Loucy (cell line): ENCODE measurements around the gene FAM120AOS.
A peak's percentile ranks its signal among the peaks of the same experiment; 100 is the strongest.

Experiments used
- H2AFZ ChIP-seq: fragments of 200-600 bp; sonication (generic); 2 replicates; pipeline ENCODE4 v1.6.0; 2016; ENCODE audit warnings: antibody characterized with exemption, mild to moderate bottlenecking, low read length, moderate library complexity
- H3F3A ChIP-seq: fragments of 200-600 bp; 2 replicates; pipeline ENCODE4 v1.6.0; 2016; ENCODE audit warnings: antibody characterized with exemption, low read depth, mild to moderate bottlenecking
- H3K27me3 ChIP-seq: fragments of 200-600 bp; sonication (generic); 2 replicates; pipeline ENCODE4 v1.6.1; 2014; ENCODE audit warnings: low read length, mild to moderate bottlenecking; ENCODE audit not compliant: insufficient read depth, poor library complexity, severe bottlenecking
- H3K36me3 ChIP-seq: fragments of 200-600 bp; sonication (generic); 2 replicates; pipeline ENCODE4 v1.6.1; 2016; ENCODE audit warnings: low read length; ENCODE audit not compliant: insufficient read depth
- H3K4me1 ChIP-seq: fragments of 200-600 bp; sonication (generic); 2 replicates; pipeline ENCODE4 v1.5.1; 2014; ENCODE audit warnings: low read length, mild to moderate bottlenecking; ENCODE audit not compliant: insufficient read depth, poor library complexity, severe bottlenecking
- H3K4me2 ChIP-seq: fragments of 200-600 bp; sonication (generic); 2 replicates; pipeline ENCODE4 v1.6.0; 2014; ENCODE audit warnings: antibody characterized with exemption, low read length, low read depth, mild to moderate bottlenecking; ENCODE audit not compliant: poor library complexity, severe bottlenecking
- H3K4me3 ChIP-seq: fragments of 200-600 bp; sonication (generic); 2 replicates; pipeline ENCODE4 v1.5.1; 2014; ENCODE audit warnings: low read length, mild to moderate bottlenecking, mixed read lengths; ENCODE audit not compliant: poor library complexity, severe bottlenecking
- H3K79me2 ChIP-seq: fragments of 200-600 bp; sonication (generic); 2 replicates; pipeline ENCODE4 v1.6.1; 2014; ENCODE audit warnings: low read length; ENCODE audit not compliant: insufficient read depth
- H3K9ac ChIP-seq: fragments of 200-600 bp; sonication (generic); 2 replicates; pipeline ENCODE4 v1.6.0; 2014; ENCODE audit warnings: mild to moderate bottlenecking, low read depth, low read length, moderate library complexity; ENCODE audit not compliant: poor library complexity, severe bottlenecking
- H3K9me2 ChIP-seq: fragments of 200-600 bp; sonication (generic); replicated peaks from 2 replicates; pipeline ENCODE4 v1.6.1; 2016; ENCODE audit warnings: low read depth, low read length, mixed read lengths
- H3K9me3 ChIP-seq: fragments of 200-600 bp; sonication (generic); 2 replicates; pipeline ENCODE4 v1.6.1; 2014; ENCODE audit warnings: mild to moderate bottlenecking, antibody characterized with exemption, low read length, low read depth; ENCODE audit not compliant: insufficient read depth
- H4K20me1 ChIP-seq: fragments of 200-600 bp; sonication (generic); 2 replicates; pipeline ENCODE4 v1.6.0; 2014; ENCODE audit warnings: antibody characterized with exemption, low read length, mild to moderate bottlenecking; ENCODE audit not compliant: insufficient read depth, poor library complexity, severe bottlenecking
- EZH2phosphoT487 ChIP-seq: fragments of 200-600 bp; IDR thresholded peaks from 2 replicates; pipeline ENCODE4 v1.6.1; 2018; ENCODE audit warnings: antibody characterized with exemption, mild to moderate bottlenecking, moderate library complexity, borderline replicate concordance
- TF ChIP-seq, protein P1 (sequence below): fragments of 200-600 bp; sonication (generic); conservative IDR thresholded peaks from 2 replicates; pipeline ENCODE4 v1.5.1; 2014; ENCODE audit warnings: mild to moderate bottlenecking, antibody characterized with exemption, low read length

Gene FAM120AOS

DNA sequence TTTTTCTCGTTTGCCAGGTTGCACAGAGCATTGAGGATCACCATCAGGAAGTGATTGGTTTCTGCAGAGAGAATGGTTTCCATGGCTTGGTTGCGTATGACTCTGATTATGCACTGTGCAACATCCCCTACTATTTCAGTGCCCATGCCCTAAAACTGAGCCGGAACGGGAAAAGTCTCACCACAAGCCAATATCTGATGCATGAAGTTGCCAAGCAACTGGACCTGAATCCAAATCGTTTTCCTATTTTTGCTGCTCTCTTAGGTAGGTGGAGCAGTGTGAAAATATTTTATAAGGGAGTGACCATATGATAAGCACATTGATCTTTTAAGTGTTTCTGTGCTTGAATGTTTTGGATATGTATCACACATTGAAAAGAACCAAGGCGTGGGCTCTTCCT, 17.7 kb upstream of the FAM120AOS start:
- Histone ChIP-seq H3K9me3 (no peaks in the 10 kb centered on the region), H4K20me1 (peaks cover 49% of the 10 kb centered on the region), H3K4me1 (peaks cover 19% of the 10 kb centered on the region), H3K9me2 (no peaks in the 10 kb centered on the region), H3F3A (no peaks in the 10 kb centered on the region), H3K4me3 (no peak overlapping the region), H3K27me3 (no peaks in the 10 kb centered on the region), H3K36me3 (peaks cover 43% of the 10 kb centered on the region; the same call in 1 of the 2 replicates), H3K79me2 (peaks cover 86% of the 10 kb centered on the region), H2AFZ (no peak overlapping the region), H3K9ac (no peak overlapping the region), H3K4me2 (no peak overlapping the region)
- TF ChIP-seq, protein P1, sequence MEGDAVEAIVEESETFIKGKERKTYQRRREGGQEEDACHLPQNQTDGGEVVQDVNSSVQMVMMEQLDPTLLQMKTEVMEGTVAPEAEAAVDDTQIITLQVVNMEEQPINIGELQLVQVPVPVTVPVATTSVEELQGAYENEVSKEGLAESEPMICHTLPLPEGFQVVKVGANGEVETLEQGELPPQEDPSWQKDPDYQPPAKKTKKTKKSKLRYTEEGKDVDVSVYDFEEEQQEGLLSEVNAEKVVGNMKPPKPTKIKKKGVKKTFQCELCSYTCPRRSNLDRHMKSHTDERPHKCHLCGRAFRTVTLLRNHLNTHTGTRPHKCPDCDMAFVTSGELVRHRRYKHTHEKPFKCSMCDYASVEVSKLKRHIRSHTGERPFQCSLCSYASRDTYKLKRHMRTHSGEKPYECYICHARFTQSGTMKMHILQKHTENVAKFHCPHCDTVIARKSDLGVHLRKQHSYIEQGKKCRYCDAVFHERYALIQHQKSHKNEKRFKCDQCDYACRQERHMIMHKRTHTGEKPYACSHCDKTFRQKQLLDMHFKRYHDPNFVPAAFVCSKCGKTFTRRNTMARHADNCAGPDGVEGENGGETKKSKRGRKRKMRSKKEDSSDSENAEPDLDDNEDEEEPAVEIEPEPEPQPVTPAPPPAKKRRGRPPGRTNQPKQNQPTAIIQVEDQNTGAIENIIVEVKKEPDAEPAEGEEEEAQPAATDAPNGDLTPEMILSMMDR = no peak
- TF ChIP-seq EZH2phosphoT487 = no peak

DNA sequence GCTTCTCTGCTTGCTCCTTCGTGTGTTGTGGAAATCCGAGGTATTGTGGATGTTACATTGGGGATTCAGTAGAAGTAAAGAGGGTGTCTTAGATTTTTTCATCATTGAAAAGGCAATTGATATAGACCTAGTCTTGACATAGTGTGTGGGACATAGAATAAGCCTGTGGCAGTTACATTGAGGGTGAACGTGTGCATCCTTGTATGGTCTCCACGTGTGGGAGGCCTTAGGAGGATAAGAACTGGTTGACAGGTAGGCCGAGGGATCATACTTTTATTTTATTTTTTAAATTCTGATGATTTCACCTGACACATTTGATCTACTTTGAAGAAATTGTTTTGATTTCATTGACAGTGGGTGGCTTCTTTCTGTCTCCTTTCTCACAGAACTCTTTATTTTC, 17.0 kb upstream of the FAM120AOS start:
- H3K4me1 ChIP-seq = peaks cover 19% of the 10 kb centered on the region
- H4K20me1 ChIP-seq = peaks cover 52% of the 10 kb centered on the region
- H3K36me3 ChIP-seq = peaks cover 35% of the 10 kb centered on the region; the same call in 1 of the 2 replicates
- no peak overlapping the region for H3K4me2 ChIP-seq
- no peaks in the 10 kb centered on the region for H3K27me3 ChIP-seq
- no peaks in the 10 kb centered on the region for H3F3A ChIP-seq
- no peaks in the 10 kb centered on the region for H3K9me3 ChIP-seq
- no peak for TF ChIP-seq EZH2phosphoT487
- TF ChIP-seq, protein P1 = no peak
- H3K79me2 ChIP-seq = peaks cover 88% of the 10 kb centered on the region
- H3K9ac ChIP-seq = no peak overlapping the region
- H3K4me3 ChIP-seq = no peak overlapping the region
- no peak overlapping the region for H2AFZ ChIP-seq
- H3K9me2 ChIP-seq = no peaks in the 10 kb centered on the region

DNA sequence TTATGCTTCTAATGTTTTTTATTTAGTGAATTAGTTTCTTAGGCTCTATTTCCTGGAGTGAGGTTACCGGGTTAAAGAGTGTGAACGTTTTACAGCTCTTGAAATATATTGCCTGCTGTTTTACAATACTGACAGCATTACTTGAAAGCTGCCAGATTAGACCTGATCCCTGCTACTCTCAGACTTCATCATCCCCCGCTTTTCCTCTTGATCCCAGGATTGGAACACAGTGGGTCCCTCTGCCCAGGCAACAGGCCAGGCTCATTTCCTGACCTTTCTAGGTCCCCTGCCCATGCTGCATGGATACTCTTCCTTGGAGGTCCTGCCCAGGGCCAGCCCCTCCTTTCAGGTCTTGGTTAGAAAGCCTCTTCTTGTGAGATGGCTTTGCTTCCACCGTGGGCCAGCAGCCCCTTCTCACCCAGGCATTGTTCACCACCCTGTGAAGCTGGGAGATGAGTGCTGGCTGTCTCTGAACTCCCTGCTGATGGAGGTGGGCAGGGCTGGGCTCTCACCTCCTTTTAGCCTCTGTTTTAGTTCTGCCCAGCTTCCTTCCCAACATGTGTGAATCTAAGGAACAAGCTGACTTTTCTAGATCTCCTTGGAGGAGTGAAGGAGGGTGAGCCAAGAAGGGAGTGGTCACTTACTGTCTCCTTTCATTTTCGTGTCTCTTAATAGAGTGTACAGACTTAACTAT, 15.5 kb upstream of the FAM120AOS start:
- Histone ChIP-seq H3K9me2 (no peaks in the 10 kb centered on the region), H4K20me1 (peaks cover 67% of the 10 kb centered on the region), H3K9ac (no peak overlapping the region), H3K36me3 (peaks cover 24% of the 10 kb centered on the region; the same call in 1 of the 2 replicates), H3K4me1 (peaks cover 31% of the 10 kb centered on the region), H3K27me3 (no peaks in the 10 kb centered on the region), H2AFZ (no peak overlapping the region), H3K4me2 (peak overlapping the region; percentile 5), H3F3A (no peaks in the 10 kb centered on the region), H3K9me3 (no peaks in the 10 kb centered on the region), H3K79me2 (peaks cover 91% of the 10 kb centered on the region), H3K4me3 (no peak overlapping the region)
- TF ChIP-seq EZH2phosphoT487 = no peak
- TF ChIP-seq, protein P1 = no peak
